ENCODE results near the gene PAX7.

- TF ChIP-seq REST (IDR thresholded peaks at IDR 0.05; ENCODE audit: borderline replicate concordance) (no peak), EZH2 (IDR thresholded peaks at IDR 0.05; ENCODE audit: borderline replicate concordance, insufficient read depth, low read length, poor library complexity, severe bottlenecking) (no peak), SMC3 (conservative IDR thresholded peaks at IDR 0.05; ENCODE audit: poor library complexity) (no peak)
Measured at GRCh38 chr1:18638835-18639364, 8.3 kb downstream of the PAX7 start.
